GM12878 (cell line): ENCODE measurements around the gene UBAC2. TPM values are rescaled to one million over a fixed set of nuclear protein-coding genes. Genes with fewer than 3 reads are reported as not detected.

Experiments
- CHD1 ChIP-seq: IDR thresholded peaks from 2 replicates; pipeline ENCODE4 v1.6.1; 2012; ENCODE audit warnings: low read depth, low read length, improper control_type of control experiment
- EED ChIP-seq: sonication (generic); IDR thresholded peaks from 2 replicates; pipeline ENCODE4 v1.6.1; 2016; ENCODE audit warnings: antibody characterized with exemption, low read depth
- MAX ChIP-seq: IDR thresholded peaks from 2 replicates; pipeline ENCODE4 v1.6.1; 2012; ENCODE audit warnings: low read depth, low read length, improper control_type of control experiment
- MEF2A ChIP-seq: IDR thresholded peaks from 2 replicates; pipeline ENCODE4 v1.6.1; 2011; ENCODE audit warnings: low read depth, mild to moderate bottlenecking, low read length, moderate library complexity; ENCODE audit not compliant: insufficient read depth
- NFYB ChIP-seq: IDR thresholded peaks from 2 replicates; pipeline ENCODE4 v1.6.1; 2011; ENCODE audit warnings: low read depth, mild to moderate bottlenecking, low read length, improper control_type of control experiment, moderate library complexity; ENCODE audit not compliant: insufficient read depth
- NRF1 ChIP-seq: conservative IDR thresholded peaks from 2 replicates; pipeline ENCODE4 v1.6.1; 2011; ENCODE audit warnings: mild to moderate bottlenecking, low read depth, low read length, improper control_type of control experiment
- PKNOX1 ChIP-seq: fragments of 450-650 bp; IDR thresholded peaks from 2 replicates; pipeline ENCODE4 v1.6.1; 2016; ENCODE audit warnings: mild to moderate bottlenecking
- RAD51 ChIP-seq: fragments of 450-650 bp; IDR thresholded peaks from 2 replicates; pipeline ENCODE4 v1.6.1; 2016; ENCODE audit warnings: moderate library complexity, mild to moderate bottlenecking, inconsistent platforms
- RELB ChIP-seq: fragments of 450-650 bp; IDR thresholded peaks from 2 replicates; pipeline ENCODE4 v1.6.1; 2017; ENCODE audit warnings: low read depth, mild to moderate bottlenecking, moderate library complexity
- RUNX3 ChIP-seq: IDR thresholded peaks from 2 replicates; pipeline ENCODE4 v1.6.1; 2012; ENCODE audit warnings: low read length, inconsistent platforms
- SMARCA5 ChIP-seq: fragments of 450-650 bp; IDR thresholded peaks from 2 replicates; pipeline ENCODE4 v1.6.1; 2017; ENCODE audit warnings: mild to moderate bottlenecking
- polyA plus RNA-seq, 11 experiments: library from polyadenylated mRNA; depleted of rRNA in 4 of 11; unstranded in 6 of 11; stranded (reverse) in 5 of 11; fragments of >200 nt; fragmentation: Nextera tagmentation in 4 of 11; fragmentation: Illumina TruSeq in 1 of 11; extraction: Ambion mirVana in 4 of 11; extraction: Trizol in 1 of 11; gene quantifications; 1 replicate in 1 of 11; 2 replicates in 10 of 11; pipeline versions ENCODE4 v1.2.1 to v1.2.3, GENCODE V29; 2011 to 2016; ENCODE audit warnings: inconsistent platforms in 2 of 11, missing spikeins in 2 of 11, low read depth in 1 of 11
- total RNA-seq, 4 experiments: library from RNA; depleted of rRNA in 3 of 4; stranded (reverse); fragments of >200 nt in 3 of 4; fragmentation: Illumina TruSeq in 1 of 4; extraction: Trizol in 1 of 4; gene quantifications; 2 replicates each; pipeline versions ENCODE4 v1.2.1 to v1.2.3, GENCODE V29; 2013 to 2021
- TF ChIP-seq, protein P1 (sequence below): fragments of 450-650 bp; IDR thresholded peaks from 2 replicates; pipeline ENCODE4 v1.6.1; 2017; ENCODE audit warnings: mild to moderate bottlenecking
- TF ChIP-seq, protein P2 (sequence below): fragments of 450-650 bp; IDR thresholded peaks from 2 replicates; pipeline ENCODE4 v1.6.1; 2017; ENCODE audit warnings: mild to moderate bottlenecking, moderate library complexity

The UBAC2 gene
- total and polyA plus RNA-seq, 10 of the 15 experiments (the other 5 are each of a cell fraction or from before 2014, with no cell fraction given) = 3.0 to 54.6 (median 17.4) TPM

DNA sequence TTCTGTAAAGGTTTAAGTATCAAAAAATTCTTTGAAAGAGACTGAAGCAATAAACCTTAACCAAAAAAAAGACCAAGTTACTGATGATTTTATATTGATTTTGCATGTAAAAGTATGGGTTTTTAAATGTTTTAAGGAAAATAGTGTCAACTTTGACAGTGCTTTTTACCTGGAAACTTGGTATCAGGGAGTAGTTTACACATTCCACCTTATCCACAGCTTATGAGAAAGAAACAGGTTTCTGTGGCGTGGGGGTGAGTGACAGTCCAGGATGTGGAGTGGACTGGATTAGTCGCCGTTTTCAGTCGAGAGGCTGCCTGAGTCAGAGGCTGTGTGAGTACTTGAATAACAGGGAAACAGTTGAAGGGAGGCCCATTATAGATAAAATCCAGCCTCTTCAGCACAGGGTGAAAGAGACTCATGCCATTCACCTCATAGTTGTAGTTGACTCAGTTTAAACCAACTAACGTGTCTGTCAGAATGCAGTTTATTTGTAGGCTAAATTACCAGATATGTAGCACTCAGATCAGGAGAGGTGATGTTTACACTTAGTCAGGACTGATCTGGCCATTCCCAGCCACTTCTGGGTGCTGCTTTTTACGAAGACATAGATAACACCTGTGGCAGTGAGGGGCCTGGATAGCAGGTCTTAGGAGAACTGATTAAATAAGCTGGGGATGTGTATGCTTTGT, 107.1 kb downstream of the UBAC2 start (continued):
- TF ChIP-seq SMARCA5 (peak; percentile 68; the same call in 1 of the 2 replicates), EED (peak; percentile 81), MEF2A (0 out of 2 replicates have a peak, but pooled peaks have one; percentile 12), CHD1 (peak; percentile 65; the same call in 1 of the 2 replicates), NRF1 (no peak), RELB (peak; percentile 43), PKNOX1 (peak; percentile 95), RUNX3 (peak; percentile 50), RAD51 (0 out of 2 replicates have a peak, but pooled peaks have one; percentile 6), NFYB (no peak), MAX (no peak)
- TF ChIP-seq, protein P1, sequence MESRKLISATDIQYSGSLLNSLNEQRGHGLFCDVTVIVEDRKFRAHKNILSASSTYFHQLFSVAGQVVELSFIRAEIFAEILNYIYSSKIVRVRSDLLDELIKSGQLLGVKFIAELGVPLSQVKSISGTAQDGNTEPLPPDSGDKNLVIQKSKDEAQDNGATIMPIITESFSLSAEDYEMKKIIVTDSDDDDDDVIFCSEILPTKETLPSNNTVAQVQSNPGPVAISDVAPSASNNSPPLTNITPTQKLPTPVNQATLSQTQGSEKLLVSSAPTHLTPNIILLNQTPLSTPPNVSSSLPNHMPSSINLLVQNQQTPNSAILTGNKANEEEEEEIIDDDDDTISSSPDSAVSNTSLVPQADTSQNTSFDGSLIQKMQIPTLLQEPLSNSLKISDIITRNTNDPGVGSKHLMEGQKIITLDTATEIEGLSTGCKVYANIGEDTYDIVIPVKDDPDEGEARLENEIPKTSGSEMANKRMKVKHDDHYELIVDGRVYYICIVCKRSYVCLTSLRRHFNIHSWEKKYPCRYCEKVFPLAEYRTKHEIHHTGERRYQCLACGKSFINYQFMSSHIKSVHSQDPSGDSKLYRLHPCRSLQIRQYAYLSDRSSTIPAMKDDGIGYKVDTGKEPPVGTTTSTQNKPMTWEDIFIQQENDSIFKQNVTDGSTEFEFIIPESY = no peak
- TF ChIP-seq, protein P2, sequence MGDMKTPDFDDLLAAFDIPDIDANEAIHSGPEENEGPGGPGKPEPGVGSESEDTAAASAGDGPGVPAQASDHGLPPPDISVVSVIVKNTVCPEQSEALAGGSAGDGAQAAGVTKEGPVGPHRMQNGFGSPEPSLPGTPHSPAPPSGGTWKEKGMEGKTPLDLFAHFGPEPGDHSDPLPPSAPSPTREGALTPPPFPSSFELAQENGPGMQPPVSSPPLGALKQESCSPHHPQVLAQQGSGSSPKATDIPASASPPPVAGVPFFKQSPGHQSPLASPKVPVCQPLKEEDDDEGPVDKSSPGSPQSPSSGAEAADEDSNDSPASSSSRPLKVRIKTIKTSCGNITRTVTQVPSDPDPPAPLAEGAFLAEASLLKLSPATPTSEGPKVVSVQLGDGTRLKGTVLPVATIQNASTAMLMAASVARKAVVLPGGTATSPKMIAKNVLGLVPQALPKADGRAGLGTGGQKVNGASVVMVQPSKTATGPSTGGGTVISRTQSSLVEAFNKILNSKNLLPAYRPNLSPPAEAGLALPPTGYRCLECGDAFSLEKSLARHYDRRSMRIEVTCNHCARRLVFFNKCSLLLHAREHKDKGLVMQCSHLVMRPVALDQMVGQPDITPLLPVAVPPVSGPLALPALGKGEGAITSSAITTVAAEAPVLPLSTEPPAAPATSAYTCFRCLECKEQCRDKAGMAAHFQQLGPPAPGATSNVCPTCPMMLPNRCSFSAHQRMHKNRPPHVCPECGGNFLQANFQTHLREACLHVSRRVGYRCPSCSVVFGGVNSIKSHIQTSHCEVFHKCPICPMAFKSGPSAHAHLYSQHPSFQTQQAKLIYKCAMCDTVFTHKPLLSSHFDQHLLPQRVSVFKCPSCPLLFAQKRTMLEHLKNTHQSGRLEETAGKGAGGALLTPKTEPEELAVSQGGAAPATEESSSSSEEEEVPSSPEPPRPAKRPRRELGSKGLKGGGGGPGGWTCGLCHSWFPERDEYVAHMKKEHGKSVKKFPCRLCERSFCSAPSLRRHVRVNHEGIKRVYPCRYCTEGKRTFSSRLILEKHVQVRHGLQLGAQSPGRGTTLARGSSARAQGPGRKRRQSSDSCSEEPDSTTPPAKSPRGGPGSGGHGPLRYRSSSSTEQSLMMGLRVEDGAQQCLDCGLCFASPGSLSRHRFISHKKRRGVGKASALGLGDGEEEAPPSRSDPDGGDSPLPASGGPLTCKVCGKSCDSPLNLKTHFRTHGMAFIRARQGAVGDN = peak; percentile 36
- TF ChIP-seq, all 136 proteins: peak for 22
